D721Med (cell line): ENCODE results near the gene NLRP6.
"Not testable (repeated sequence)": the region's sequence is repeated elsewhere in the genome, so short reads cannot be mapped to it uniquely, and the experiment has no call there.

Experiments
- DNase-seq: peaks from one replicate; pipeline ENCODE4 v3.0.0; 2011; ENCODE audit warnings: low spot score; ENCODE audit not compliant: insufficient read length
- FAIRE-seq: peaks from 2 replicates; lab custom pipeline; 2011; peaks lifted over from hg19 to GRCh38; lab: Jason Lieb, UNC
- CTCF ChIP-seq: IDR thresholded peaks from 2 replicates; pipeline ENCODE4 v1.5.1; 2012; ENCODE audit warnings: mild to moderate bottlenecking, control low read depth; ENCODE audit not compliant: insufficient read depth; ENCODE audit errors: missing control alignments

Gene NLRP6

GRCh38 chr11:283405-284104 is 5.3 kb downstream of the NLRP6 start:
- DNase-seq (no peak), FAIRE-seq (no peak)
- no peak for TF ChIP-seq CTCF

- no peak for FAIRE-seq
- no peak for TF ChIP-seq CTCF
- no peak for DNase-seq
These were observed 6.2 kb downstream of the NLRP6 start for GRCh38 chr11:284105-285020.

DNA sequence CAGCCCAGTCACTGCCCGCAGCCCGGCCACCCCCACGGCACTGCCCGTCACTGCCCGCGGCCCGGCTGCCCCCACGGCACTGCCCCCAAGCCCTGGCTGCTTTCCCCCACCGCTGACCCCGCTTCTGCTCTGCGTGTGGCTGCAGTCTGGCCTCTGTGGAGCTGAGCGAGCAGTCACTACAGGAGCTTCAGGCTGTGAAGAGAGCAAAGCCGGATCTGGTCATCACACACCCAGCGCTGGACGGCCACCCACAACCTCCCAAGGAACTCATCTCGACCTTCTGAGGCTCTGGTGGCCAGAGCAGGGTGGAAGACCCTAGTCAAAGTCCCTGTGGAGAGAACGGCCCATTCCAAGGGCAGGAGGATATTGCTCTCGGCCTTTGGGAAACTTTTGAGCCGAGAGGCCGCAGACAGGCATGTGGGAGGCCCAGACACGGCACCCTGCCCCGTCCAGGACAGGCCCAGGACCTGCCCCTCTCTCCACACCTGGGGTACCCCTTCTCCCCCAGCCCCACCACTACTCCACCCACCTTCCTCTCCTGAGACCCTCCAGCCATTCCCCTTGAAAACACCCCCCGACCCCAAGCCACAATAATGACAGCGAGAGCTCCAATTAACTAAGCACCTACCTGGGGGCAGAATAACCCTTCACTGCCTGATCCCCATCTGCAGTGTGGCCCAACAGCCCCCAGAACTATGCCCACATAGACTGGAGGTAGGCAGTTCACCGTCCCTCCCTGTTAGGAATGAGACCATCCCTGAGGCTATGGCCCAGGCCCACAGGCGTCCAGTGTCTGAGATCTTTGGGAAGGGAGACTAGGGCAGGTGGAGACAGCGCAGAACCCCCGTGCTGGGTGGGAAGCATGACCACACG is 7.0 kb downstream of the NLRP6 start:
- DNase-seq (no peak), FAIRE-seq (no peak)
- TF ChIP-seq CTCF, result no peak

GRCh38 chr11:285894-286220 is 7.7 kb downstream of the NLRP6 start:
- DNase-seq, result no peak
- no peak for TF ChIP-seq CTCF
- FAIRE-seq, result no peak

DNA sequence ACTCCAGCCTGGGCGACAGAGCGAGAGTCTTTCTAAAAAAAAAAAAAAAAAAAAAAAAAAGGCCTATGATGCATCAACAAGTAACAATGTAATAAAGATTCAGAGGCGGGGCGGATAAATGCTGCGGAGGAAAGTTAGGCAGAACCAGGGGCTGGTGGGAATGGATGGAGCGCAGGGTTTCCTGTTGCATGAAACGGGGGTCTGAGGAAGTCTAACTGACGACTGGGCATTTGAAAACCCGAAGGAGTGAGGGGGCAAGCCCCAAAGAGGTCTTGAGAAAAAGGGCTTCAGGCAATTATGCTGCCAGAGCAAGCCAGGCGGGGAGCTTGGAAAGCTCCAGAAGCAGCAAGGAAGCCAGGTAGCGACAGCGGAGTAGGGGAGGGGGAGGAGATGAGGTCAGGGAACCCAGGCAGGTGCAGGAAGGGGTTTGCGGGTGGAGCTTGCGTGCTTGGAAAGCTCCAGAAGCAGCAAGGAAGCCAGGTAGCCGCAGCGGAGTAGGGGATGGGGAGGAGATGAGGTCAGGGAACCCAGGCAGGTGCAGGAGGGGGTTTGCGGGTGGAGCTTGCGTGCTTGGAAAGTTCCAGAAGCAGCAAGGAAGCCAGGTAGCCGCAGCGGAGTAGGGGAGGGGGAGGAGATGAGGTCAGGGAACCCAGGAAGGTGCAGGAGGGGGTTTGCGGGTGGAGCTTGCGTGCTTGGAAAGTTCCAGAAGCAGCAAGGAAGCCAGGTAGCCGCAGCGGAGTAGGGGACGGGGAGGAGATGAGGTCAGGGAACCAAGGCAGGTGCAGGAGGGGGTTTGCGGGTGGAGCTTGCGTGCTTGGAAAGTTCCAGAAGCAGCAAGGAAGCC is 9.0 kb downstream of the NLRP6 start:
- not testable (repeated sequence) for FAIRE-seq

GRCh38 chr11:287821-288477 is 9.7 kb downstream of the NLRP6 start:
- FAIRE-seq, result no peak
- no peak for TF ChIP-seq CTCF
- DNase-seq, result no peak

More for the DNA sequence above, 9.0 kb downstream of the NLRP6 start:
- not testable (repeated sequence) for DNase-seq
